ENCODE measurements around the gene SULT1E1.

The SULT1E1 gene

GRCh38 chr4:69836287-69836686 lies 23.7 kb downstream of the SULT1E1 start:
- TF ChIP-seq, protein P1, sequence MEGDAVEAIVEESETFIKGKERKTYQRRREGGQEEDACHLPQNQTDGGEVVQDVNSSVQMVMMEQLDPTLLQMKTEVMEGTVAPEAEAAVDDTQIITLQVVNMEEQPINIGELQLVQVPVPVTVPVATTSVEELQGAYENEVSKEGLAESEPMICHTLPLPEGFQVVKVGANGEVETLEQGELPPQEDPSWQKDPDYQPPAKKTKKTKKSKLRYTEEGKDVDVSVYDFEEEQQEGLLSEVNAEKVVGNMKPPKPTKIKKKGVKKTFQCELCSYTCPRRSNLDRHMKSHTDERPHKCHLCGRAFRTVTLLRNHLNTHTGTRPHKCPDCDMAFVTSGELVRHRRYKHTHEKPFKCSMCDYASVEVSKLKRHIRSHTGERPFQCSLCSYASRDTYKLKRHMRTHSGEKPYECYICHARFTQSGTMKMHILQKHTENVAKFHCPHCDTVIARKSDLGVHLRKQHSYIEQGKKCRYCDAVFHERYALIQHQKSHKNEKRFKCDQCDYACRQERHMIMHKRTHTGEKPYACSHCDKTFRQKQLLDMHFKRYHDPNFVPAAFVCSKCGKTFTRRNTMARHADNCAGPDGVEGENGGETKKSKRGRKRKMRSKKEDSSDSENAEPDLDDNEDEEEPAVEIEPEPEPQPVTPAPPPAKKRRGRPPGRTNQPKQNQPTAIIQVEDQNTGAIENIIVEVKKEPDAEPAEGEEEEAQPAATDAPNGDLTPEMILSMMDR (IDR thresholded peaks at IDR 0.05; ENCODE audit: low read depth, low read length, missing control alignments): no peak
- in situ Hi-C loops (cut with HindIII; ENCODE audit: low sequenced_read_pairs): no loop called here
- DNase-seq (ENCODE audit: low read depth): no peak
- no peak overlapping the region for H3K4me3 ChIP-seq (ENCODE audit: low read depth, low read length)

GRCh38 chr4:69835766-69836165 lies 24.2 kb downstream of the SULT1E1 start:
- in situ Hi-C loops (cut with HindIII; ENCODE audit: low sequenced_read_pairs): no loop called here
- TF ChIP-seq, protein P1 (IDR thresholded peaks at IDR 0.05; ENCODE audit: low read depth, low read length, missing control alignments): no peak

GRCh38 chr4:69833251-69833650 lies 26.7 kb downstream of the SULT1E1 start:
- in situ Hi-C loops (cut with HindIII; ENCODE audit: low sequenced_read_pairs): no loop called here
- no peak for DNase-seq (ENCODE audit: low read depth)
- TF ChIP-seq, protein P1 (IDR thresholded peaks at IDR 0.05; ENCODE audit: low read depth, low read length, missing control alignments): no peak
- no peak overlapping the region for H3K4me3 ChIP-seq (ENCODE audit: low read depth, low read length)

More at GRCh38 chr4:69835766-69836165, 24.2 kb downstream of the SULT1E1 start:
- no peak for DNase-seq (ENCODE audit: low read depth)
- no peak overlapping the region for H3K4me3 ChIP-seq (ENCODE audit: low read depth, low read length)

DNA sequence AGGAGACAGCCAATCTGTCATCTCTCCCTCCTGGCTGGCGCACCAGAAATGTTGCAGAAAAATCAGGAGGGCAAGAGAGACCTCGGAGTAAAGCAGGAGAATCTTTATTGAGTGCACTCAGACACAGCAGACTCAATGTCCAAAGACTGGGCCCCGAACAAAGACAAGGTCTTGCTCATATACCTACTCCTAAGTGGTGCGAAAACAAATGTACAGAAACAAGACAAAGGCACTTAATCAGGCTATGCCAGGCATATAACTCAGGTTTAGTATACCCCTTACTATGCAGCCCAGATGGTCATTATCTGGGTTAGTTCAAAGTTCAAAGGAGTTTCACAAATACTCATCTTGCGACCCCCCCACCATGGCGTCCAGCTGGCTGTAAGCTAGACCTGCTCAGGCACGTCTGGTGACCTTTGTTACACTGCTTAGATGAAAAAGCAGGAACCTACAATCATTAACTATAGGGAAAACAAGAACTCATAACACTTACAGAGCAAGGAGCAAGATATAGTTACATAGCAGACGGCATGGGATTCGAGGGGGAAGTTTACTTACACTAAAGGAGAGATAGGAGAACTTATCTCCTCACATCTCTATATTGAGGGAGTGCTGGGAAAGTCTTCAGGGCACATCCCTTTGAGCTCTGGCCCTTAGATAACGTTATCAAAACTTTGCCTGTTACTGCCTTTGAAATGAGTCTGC lies 27.5 kb downstream of the SULT1E1 start:
- no peak for DNase-seq (ENCODE audit: low read depth)
- in situ Hi-C loops (cut with HindIII; ENCODE audit: low sequenced_read_pairs): no loop called here
- TF ChIP-seq, protein P1 (IDR thresholded peaks at IDR 0.05; ENCODE audit: low read depth, low read length, missing control alignments): no peak
- H3K4me3 ChIP-seq (ENCODE audit: low read depth, low read length): no peak overlapping the region

- in situ Hi-C loops (cut with HindIII; ENCODE audit: low sequenced_read_pairs): no loop called here
- no peak overlapping the region for H3K4me3 ChIP-seq (ENCODE audit: low read depth, low read length)
- TF ChIP-seq, protein P1 (IDR thresholded peaks at IDR 0.05; ENCODE audit: low read depth, low read length, missing control alignments): no peak
- DNase-seq (ENCODE audit: low read depth): no peak
These were observed 28.2 kb downstream of the SULT1E1 start for GRCh38 chr4:69831646-69832325.

DNA sequence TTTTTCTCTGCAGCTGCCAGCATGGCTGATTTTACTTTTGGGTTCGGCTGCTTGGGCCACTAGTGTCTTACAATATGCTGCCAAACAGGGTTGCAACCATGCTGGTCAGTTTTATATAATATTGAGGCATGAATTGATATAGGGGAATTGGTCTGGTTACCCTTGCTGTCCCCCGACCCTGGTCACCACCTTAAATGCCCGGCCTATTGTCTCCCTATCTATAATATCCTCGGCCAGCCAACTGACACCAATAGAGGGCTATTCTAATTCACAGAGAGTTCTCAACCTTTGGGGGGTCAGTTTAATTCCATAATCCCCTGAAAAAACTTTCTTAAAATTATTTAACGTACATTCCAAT lies 28.7 kb downstream of the SULT1E1 start:
- TF ChIP-seq, protein P1 (IDR thresholded peaks at IDR 0.05; ENCODE audit: low read depth, low read length, missing control alignments): no peak
- no peak overlapping the region for H3K4me3 ChIP-seq (ENCODE audit: low read depth, low read length)
- in situ Hi-C loops (cut with HindIII; ENCODE audit: low sequenced_read_pairs): no loop called here
- no peak for DNase-seq (ENCODE audit: low read depth)

Data from astrocyte of the cerebellum (primary cell).